GM19351 (cell line): ENCODE data around the gene EVI5.
"Not testable (repeated sequence)": the region's sequence is repeated elsewhere in the genome, so short reads cannot be mapped to it uniquely, and the experiment has no call there.

Experiments
- ATAC-seq: cut with Tn5 transposase; IDR thresholded peaks from one replicate; pipeline ENCODE4 v1.9.1; 2021; ENCODE audit warnings: mild to moderate bottlenecking, moderate library complexity; ENCODE audit not compliant: unreplicated experiment

The EVI5 gene

DNA sequence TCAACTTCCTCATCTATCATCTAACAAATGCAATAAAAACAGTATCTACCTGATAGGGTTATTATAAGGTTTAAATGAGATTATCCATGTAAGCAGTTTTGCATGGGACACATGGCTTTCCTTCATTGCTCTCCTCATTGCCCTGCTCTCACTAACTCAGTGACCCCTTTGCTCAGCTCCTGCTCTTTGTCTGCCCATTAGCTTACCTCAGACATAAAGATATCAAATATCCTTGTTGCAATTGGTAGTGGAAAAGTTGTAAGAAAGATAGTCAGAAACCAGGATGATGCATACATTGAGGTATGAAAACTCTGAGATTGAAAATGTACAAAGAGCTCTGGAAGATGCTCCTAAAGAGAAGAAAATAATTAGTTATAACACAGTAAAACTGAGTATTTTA is 89.8 kb downstream of the EVI5 start:
- no peak for ATAC-seq

DNA sequence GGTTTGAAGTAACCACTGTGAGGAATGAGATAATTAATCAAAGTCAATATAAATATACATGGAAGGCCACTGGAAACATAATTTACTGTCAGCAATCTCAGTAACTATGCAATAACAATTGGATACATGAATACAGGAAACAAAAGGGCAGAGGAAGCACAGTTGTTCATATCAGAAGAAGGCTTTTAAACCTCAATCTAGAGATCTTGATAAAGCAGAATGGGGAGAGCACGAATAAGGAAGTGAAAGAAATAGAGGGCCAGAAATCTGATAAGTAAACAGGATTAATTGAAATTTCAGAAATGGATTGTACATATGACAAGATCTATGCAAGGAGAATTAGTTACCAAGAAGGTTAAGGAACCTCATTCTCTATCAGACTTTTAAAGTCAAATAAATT is 93.0 kb downstream of the EVI5 start:
- ATAC-seq: no peak

DNA sequence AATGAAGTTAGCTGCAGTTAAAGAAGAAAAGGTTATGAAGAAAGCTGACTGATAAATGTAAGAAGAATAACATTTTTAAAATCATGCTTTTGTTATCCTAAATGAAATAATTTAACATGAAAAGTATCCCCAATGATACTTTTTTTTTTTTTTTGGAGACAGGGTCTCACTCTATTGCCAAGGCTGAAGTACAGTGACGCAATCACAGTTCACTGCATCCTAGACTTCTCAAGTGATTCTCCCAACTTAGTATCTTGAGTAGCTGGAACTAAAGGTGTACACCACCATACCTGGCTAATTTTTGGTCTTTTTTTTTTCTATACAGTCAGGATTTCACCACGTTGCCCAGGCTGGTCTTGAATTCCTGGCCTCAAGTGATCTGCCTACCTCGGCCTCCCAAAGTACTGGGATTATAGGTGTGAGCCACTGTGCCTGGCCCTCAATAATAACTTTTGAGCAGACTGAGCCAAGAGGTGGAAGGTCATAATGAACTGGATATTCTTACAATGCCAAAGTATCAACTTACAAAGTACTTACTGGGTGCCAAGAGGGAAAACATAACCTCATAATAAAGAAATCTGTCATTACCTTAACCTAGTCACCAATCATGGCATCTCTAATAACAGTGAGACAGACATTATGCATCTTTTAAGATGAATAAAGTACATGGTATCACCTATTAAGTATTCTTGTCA is 94.5 kb downstream of the EVI5 start:
- ATAC-seq: no peak

DNA sequence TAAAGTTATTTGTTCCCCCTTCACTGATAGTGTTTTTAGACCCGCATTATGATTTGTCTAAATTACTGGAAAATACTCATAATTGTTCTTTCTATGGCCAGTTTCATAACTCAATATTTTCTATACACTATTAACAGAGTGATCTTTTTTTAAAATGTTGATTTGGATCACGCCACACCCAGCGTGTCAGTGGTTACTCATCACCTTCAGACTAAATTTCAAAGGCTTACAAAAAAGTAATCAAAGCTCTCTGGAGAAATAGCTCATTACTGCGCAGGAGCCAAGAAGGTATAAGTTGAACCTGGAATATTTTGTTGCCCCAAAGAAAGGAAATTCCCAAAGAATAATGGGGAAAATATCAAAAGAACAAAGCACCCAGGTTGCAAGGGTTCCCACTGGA is 104.9 kb downstream of the EVI5 start:
- ATAC-seq: no peak

DNA sequence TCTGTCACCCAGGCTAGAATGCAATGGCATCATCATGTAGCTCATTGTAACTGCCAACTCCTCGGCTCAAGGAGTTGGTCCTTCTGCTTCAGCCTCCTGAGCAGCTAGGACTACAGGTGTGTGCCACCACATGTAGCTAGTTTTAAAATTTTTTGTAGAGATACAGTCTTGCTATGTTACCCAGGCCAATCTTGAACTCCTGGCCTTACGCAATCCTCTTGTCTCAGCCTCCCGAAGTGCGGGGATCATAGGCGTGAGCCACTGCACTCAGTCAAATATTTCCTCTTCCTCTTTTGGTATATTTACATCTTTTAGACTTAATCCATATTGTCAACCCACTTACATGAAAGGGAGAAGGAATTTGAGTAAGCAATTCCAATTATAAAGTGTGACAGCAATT is 121.1 kb downstream of the EVI5 start:
- ATAC-seq: no peak

DNA sequence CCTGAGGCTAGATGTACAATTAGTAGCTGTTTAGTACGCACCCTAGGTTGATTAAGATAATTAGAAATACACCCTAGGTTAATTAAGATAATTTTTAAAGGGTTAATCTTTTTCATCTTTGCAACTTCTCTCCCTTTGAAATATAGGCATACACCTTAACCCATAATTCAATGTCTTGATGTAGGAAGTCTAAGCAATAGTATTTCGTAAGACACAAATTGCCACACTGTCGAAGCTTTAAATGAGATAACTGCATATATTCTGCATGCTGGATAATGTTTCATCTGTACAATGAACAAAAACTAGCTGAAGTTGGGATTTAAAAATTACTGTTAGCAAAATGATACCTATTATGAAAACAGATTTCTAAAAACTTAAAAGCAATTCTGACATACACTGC is 122.9 kb downstream of the EVI5 start:
- no peak for ATAC-seq

DNA sequence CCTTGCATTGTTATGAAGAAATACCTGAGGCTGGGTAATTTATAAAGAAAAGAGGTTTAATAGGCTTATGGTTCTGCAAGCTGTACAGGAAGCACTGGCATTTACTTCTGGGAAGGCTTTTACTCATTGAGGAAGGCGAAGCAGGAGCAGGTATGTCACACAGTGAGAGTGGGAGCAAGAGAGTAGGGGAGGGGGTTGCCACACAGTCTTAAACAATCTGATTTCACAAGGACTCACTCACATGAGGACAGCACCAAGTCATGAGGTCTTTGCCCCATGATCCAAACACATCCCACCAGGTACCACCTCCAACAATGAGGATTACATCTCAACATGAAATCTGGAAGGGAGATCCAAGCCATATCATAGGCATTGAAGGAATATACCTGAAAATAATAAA is 127.2 kb downstream of the EVI5 start:
- ATAC-seq: no peak

DNA sequence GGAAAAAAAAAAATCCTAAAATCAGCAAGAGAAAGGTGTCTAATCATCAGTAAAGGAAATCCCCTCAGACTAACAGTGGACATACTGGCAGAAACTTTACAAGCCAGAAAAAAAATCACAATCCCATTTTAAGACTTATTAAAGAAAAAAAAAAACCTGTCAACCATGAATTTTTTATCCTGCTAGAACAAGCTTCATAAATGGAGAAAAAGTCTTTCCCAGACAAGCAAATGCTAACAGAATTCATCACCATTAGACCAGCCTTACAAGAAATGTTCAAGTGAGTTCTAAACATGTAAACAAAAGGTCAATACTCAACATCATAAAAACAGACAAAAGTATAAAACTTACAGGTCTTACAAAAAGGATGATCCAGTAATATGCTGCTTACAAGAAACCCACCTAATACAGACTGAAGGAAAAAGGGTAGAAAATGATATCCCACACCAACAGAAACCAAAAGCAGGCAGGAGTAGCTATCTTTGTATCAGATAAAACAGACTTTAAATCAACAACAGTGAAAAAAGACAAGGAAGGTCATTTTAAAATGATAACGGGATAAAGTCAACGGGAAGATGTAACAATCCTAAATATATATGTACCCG is 129.6 kb downstream of the EVI5 start:
- ATAC-seq: no peak

DNA sequence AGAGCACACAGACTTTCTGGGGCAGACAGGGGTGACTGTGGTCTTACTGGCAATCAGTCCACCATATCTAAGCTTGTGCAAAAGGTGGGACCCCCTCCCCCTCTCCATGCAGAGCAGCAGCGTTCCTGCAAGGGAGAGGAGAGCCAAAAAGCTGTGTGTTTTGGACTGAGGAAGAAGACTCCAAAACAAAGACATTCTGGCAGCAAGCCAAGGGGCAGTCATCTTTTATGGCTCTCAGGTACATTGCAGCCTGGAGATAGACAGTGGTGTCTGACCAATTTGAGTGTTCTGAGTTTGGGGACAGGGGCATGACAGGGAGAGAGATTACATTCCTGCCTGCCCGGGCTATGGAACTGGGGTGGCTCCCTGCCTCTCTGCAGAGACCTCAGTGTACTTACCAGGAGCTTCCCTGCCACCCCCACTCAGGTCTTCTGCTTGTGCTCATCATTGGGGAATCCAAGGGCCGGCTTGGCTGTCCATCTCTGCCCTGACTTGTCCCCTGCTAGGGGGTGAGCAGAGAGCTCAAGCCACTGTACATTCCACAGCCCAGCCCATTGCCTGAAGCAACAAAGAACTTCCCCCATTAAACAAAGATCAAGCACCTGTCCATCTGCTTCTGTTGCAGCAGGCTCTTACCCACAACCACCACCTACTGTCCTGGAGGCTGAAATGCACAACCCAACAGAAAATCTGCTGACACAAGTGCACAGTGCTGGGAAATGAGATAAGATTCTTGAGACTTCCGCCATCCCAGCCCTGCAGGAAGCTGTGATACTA is 131.1 kb downstream of the EVI5 start:
- ATAC-seq: no peak

DNA sequence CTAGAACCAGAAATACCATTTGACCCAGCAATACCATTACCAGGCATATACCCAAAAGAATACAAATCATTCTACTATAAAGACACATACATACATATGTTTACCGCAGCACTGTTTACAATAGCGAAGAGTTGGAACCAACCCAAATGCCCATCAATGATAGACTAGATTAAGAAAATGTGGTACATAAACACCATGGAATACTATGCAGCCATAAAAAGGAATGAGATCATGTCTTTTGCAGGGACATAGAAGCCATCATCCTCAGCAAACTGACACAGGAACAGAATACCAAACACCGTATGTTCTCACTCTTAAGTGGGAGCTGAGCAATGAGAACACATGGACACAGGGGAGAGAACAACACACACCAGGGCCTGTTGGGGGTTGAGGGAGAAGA is 144.2 kb downstream of the EVI5 start:
- not testable (repeated sequence) for ATAC-seq

DNA sequence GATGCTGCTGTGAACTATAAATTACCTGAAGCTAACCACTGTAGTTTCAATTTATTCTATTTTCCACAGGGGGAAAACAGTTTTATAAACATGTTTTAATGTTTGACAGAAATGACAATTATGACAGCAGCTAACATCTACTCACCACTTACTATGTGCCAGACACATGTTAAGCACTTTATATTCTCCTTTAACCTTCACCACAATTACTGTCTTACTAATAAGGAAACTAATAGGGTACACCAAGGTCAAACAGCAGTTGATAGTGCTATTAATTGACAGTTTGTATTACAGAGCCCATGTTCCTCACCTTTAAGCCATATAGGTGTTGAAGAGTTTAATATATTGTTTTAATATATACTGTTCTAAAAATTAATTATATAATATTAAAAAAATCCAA is 146.4 kb downstream of the EVI5 start:
- ATAC-seq: no peak

DNA sequence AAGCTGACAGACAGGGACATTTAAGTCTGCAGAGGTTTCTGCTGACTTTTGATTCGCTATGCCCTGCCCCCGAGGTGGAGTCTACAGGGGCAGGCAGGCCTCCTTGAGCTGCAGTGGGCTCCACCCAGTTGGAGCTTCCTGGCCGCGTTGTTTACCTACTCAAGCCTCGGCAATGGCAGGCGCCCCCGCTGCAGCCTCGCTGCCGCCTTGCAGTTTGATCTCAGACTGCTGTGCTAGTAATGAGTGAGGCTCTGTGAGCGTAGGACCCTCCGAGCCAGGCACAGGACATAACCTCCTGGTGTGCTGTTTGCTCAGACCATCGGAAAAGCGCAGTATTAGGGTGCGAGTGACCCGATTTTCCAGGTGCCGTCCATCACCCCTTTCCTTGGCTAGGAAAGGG is 149.7 kb downstream of the EVI5 start:
- ATAC-seq: not testable (repeated sequence)

DNA sequence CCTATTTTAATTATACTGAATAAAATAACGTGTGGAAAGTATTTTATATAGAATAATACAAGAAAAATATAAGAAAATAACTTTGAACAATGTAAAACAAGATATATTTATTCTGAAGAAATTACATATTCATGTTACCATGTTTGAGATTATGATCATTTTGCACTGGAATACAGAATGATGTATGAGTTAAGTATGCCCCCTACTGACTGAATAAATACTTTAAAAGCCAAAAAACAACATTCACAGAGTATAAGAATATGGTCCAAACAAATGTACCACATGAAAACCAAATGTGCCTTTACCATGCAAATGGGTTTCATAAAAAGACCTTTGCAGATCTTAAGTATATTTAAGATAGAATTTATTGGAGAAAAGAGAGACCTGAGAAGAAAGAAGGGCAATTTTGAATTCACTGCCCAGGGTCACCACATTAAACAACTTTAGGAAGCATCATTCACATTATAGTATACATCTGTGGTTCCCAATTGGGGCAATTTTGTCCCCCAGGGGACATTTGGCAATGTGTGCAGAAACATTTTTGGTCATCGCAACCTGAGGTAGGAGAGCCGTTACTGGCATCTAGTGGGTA is 161.6 kb downstream of the EVI5 start:
- ATAC-seq: no peak

DNA sequence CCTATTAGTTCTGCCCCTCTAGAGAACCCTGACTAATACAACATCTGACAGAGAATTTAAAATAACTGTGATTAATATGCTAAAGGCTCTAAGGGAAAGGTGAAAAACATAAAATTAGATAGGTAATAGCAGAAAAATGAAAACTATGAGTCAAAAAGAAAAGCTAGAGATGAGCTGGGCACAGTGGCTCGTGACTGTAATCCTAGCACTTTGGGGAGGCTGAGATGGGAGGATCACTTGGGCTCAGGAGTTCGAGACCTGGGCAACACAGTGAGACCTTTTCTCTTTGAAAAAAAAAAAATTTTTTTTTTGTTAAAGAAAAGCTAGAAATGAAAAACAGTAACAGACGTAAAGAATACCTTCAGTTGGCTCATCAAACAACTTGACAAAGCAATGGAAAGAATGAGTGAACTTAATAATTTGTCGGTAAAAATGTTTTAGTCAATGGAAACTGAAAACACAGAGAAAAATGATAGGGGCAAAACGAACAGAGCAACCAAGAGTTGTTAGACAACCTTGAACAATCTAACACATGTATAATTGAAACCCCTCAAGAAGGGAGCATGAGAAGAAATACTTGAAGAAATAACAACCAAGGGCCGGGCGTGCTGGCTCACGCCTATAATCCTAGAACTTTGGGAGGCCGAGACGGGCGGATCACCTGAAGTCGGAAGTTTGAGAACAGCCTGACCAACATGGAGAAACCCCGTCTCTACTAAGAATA is 165.3 kb downstream of the EVI5 start:
- ATAC-seq: no peak

DNA sequence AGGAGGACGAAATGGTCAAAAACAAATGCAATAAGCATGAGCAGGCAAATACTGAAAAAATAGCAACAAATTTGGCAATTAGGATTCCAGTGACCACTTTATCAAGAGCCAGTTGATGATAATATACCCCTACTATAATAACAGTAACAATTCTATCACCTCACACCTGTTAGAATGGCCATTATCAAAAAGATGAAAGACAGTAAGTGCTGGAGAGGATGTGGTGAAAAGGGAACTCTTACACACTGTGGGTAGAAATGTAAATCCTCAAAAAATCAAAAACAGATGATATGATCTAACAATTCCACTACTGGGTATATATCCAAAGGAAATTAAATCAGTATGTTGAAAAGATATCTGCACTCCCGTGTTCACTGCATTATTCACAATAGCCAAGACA is 183.9 kb downstream of the EVI5 start:
- ATAC-seq: no peak

DNA sequence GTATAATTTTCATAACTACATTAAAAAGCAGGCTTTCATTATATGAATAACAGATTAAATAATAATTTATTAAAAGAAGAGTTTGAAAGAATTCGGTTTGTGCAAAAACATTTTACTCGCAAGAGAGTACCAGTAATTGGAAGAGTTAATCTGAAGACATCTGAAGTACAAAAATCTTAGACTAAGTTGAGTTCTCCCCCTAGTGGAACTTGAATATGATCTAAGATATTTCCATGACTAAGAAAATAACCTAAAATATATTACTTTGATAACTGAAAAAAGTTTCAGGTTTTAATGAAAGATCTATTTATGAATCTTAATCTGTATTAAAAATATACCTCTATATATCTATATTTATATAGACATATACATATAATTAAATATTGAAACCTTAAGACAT is 185.7 kb downstream of the EVI5 start:
- no peak for ATAC-seq

DNA sequence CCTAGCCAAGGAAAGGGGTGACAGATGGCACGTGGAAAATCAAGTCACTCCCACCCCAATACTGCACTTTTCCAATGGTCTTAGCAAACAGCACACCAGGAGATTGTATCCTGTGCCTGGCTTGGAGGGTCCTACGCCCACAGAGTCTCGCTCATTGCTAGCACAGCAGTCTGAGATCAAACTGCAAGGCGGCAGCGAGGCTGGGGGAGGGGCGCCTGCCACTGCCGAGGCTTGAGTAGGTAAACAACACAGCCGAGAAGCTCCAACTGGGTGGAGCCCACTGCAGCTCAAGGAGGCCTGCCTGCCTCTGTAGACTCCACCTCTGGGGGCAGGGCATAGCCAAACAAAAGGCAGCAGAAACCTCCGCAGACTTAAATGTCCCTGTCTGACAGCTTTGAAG is 195.5 kb downstream of the EVI5 start:
- ATAC-seq: not testable (repeated sequence)

DNA sequence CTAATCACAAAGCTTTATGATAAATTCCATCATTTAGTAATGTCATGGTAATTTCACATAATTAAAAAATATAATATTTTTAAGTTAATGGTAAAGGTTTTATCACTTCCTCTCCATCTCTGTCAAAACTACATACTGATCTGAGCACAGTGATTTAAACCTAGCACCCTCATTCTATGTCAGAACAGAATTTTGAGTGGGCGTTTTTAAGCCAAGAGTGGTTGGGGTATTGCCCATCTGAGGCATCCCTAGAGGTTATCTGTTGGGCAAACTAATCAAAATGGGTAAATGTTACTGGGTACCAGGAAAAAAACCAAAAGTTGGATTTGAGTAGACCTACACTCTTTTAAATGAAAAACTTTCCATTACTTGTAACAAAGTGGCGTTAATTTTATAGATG is 197.5 kb downstream of the EVI5 start:
- ATAC-seq: no peak

DNA sequence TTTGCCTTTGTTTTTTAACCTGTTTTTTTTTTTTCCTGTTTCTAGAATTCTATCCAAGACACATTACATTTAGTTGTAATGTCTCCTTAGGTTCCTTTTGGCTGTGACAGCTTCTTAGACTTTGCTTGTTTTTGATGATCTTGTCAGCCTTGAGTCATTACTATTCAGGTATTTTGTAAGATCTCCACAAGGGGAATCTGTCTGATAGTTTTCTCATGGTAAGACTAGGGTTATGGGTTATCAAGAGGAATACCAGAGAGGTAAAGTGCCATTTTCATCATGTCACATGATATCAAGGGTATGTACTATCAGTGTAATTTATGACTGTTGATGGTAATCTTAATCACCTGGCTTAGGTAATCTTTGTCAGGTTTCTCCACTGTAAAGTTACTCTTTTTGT is 199.1 kb downstream of the EVI5 start:
- no peak for ATAC-seq

DNA sequence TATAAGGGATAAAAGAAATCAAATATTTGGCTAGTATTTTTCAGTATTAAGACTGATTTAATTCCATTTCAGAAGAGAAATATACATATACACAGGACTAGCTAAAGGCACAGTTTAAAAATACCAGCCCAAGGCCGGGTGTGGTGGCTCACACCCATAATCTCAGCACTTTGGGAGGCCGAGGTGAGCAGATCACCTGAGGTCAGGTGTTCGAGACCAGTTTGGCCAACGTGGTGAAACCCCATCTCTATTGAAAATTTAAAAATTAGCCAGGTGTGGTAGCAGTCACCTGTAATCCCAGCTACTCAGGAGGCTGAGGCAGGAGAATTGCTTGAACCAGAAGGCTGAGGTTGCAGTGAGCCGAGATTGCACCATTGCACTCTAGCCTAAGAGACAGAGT is 200.1 kb downstream of the EVI5 start:
- ATAC-seq: not testable (repeated sequence)
